SU-DHL-6 (cell line): Measurements from ENCODE around the gene ANGPTL2.

Experiments used
- EZH2phosphoT487 ChIP-seq: fragments of 200-600 bp; sonication (generic), shearing (Covaris generic); conservative IDR thresholded peaks from 2 replicates; pipeline ENCODE4 v1.6.1; 2018; ENCODE audit warnings: mild to moderate bottlenecking, antibody characterized with exemption, low read length, moderate library complexity, mixed read lengths
- TF ChIP-seq, protein P1 (sequence below): fragments of 200-600 bp; sonication (generic); IDR thresholded peaks from one replicate; pipeline ENCODE4 v1.5.1; 2017; ENCODE audit warnings: antibody characterized with exemption, mild to moderate bottlenecking, low read length, moderate library complexity; ENCODE audit not compliant: insufficient read depth, poor library complexity, severe bottlenecking

DNA sequence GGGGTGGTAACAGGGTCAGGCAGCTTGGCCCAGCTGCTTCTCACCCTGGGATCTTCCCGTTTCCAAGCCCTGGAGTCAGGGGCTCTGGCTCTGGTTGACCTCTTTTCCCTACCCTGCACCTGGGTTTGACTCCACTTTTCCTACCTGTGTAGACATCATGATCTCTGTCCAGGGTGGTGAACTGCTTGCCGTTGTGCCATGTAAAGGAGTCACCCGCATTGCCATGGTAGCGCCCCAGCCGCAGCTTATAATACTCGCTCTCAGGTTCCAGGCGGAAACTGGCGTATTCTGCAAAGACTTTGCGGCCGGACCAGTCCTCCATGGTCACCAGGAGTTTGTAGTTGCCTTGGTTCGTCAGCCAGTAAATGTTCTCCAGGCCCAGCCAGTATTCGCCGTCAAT lies 30.9 kb downstream of the ANGPTL2 start:
- TF ChIP-seq, protein P1, sequence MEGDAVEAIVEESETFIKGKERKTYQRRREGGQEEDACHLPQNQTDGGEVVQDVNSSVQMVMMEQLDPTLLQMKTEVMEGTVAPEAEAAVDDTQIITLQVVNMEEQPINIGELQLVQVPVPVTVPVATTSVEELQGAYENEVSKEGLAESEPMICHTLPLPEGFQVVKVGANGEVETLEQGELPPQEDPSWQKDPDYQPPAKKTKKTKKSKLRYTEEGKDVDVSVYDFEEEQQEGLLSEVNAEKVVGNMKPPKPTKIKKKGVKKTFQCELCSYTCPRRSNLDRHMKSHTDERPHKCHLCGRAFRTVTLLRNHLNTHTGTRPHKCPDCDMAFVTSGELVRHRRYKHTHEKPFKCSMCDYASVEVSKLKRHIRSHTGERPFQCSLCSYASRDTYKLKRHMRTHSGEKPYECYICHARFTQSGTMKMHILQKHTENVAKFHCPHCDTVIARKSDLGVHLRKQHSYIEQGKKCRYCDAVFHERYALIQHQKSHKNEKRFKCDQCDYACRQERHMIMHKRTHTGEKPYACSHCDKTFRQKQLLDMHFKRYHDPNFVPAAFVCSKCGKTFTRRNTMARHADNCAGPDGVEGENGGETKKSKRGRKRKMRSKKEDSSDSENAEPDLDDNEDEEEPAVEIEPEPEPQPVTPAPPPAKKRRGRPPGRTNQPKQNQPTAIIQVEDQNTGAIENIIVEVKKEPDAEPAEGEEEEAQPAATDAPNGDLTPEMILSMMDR, result no peak
- TF ChIP-seq EZH2phosphoT487, result no peak
